EL (cell line): Measurements from ENCODE around the gene KDM5B.
"Not testable (repeated sequence)": the region's sequence is repeated elsewhere in the genome, so short reads cannot be mapped to it uniquely, and the experiment has no call there.

ENCODE experiments used
- DNase-seq: peaks from one replicate; pipeline ENCODE4 v3.0.0-alpha.2; 2016

KDM5B gene

GRCh38 chr1:202791077-202791747, 17.0 kb downstream of the KDM5B start:
- DNase-seq, result no peak

- no peak for DNase-seq
Measured at GRCh38 chr1:202788800-202789199, 19.4 kb downstream of the KDM5B start.

- DNase-seq, result no peak
Measured at GRCh38 chr1:202786804-202787203, 21.4 kb downstream of the KDM5B start.

GRCh38 chr1:202781180-202781579, 27.0 kb downstream of the KDM5B start:
- no peak for DNase-seq

GRCh38 chr1:202770135-202770534, 38.1 kb downstream of the KDM5B start:
- DNase-seq, result no peak

- DNase-seq, result peak; percentile 34
Measured at GRCh38 chr1:202765721-202766120, 42.5 kb downstream of the KDM5B start.

GRCh38 chr1:202762019-202762418, 46.2 kb downstream of the KDM5B start:
- DNase-seq, result no peak

- DNase-seq, result no peak
Measured at GRCh38 chr1:202760589-202760988, 47.6 kb downstream of the KDM5B start.

GRCh38 chr1:202756391-202756790, 51.8 kb downstream of the KDM5B start:
- no peak for DNase-seq

GRCh38 chr1:202754293-202754692, 53.9 kb downstream of the KDM5B start:
- no peak for DNase-seq

- no peak for DNase-seq
Measured at GRCh38 chr1:202752774-202753173, 55.4 kb downstream of the KDM5B start.

- no peak for DNase-seq
Measured at GRCh38 chr1:202750761-202751160, 57.5 kb downstream of the KDM5B start.

- no peak for DNase-seq
Measured at GRCh38 chr1:202750024-202750423, 58.2 kb downstream of the KDM5B start.

GRCh38 chr1:202745323-202745888, 62.8 kb downstream of the KDM5B start:
- no peak for DNase-seq

- not testable (repeated sequence) for DNase-seq
Measured at GRCh38 chr1:202744770-202745169, 63.5 kb downstream of the KDM5B start.

GRCh38 chr1:202742496-202742895, 65.7 kb downstream of the KDM5B start:
- DNase-seq, result no peak

- DNase-seq, result no peak
Measured at GRCh38 chr1:202733251-202733650, 75.0 kb downstream of the KDM5B start.

GRCh38 chr1:202728951-202729350, 79.3 kb downstream of the KDM5B start:
- DNase-seq, result no peak

- DNase-seq, result no peak
Measured at GRCh38 chr1:202725526-202725925, 82.7 kb downstream of the KDM5B start.

GRCh38 chr1:202723708-202724107, 84.5 kb downstream of the KDM5B start:
- DNase-seq, result no peak

GRCh38 chr1:202723046-202723445, 85.2 kb downstream of the KDM5B start:
- not testable (repeated sequence) for DNase-seq

GRCh38 chr1:202716654-202717053, 91.6 kb downstream of the KDM5B start:
- no peak for DNase-seq

GRCh38 chr1:202714202-202714601, 94.0 kb downstream of the KDM5B start:
- DNase-seq, result not testable (repeated sequence)

- no peak for DNase-seq
Measured at GRCh38 chr1:202713110-202713509, 95.1 kb downstream of the KDM5B start.
